IPS DF 6.9 (cell line): ENCODE results near the gene CCDC47.
"Not testable (repeated sequence)": the region's sequence is repeated elsewhere in the genome, so short reads cannot be mapped to it uniquely, and the experiment has no call there.

ENCODE experiments used
- DNase-seq: peaks from one replicate; pipeline ENCODE4 v3.0.0-alpha.2; 2013; ENCODE audit warnings: low read depth, low spot score
- H3K27ac ChIP-seq: one replicate; pipeline ENCODE4 v1.5.1; 2013; ENCODE audit warnings: low read length, control low read depth
- H3K27me3 ChIP-seq: 2 replicates; pipeline ENCODE4 v1.6.1; 2013; ENCODE audit warnings: mild to moderate bottlenecking, low read length; ENCODE audit not compliant: control insufficient read depth, insufficient read depth
- H3K36me3 ChIP-seq: 2 replicates; pipeline ENCODE4 v1.6.1; 2013; ENCODE audit warnings: low read length; ENCODE audit not compliant: control insufficient read depth, insufficient read depth
- H3K4me1 ChIP-seq: 2 replicates; pipeline ENCODE4 v1.6.1; 2013; ENCODE audit warnings: low read length; ENCODE audit not compliant: control insufficient read depth, insufficient read depth
- H3K4me3 ChIP-seq: 2 replicates; pipeline ENCODE4 v1.5.1; 2013; ENCODE audit warnings: mild to moderate bottlenecking, low read length
- H3K9me3 ChIP-seq: 2 replicates; pipeline ENCODE4 v1.6.1; 2013; ENCODE audit warnings: low read length, inconsistent platforms; ENCODE audit not compliant: control insufficient read depth, insufficient read depth
- WGBS: extraction: QIAGEN DNeasy Blood & Tissue Kit; methylation state at CpG from one replicate; pipeline ENCODE4 v1.1.7; 2013; ENCODE audit warnings: mixed read lengths, missing lambda C conversion rate; ENCODE audit not compliant: insufficient read length, insufficient coverage; 5-methylcytosine and 5-hydroxymethylcytosine counted together

The CCDC47 gene

GRCh38 chr17:63805591-63805990, 32.2 kb upstream of the CCDC47 start:
- Histone ChIP-seq H3K36me3 (peaks cover 26% of the 10 kb centered on the region; the same call in 1 of the 2 replicates), H3K9me3 (no peaks in the 10 kb centered on the region), H3K27me3 (no peaks in the 10 kb centered on the region), H3K27ac (no peak overlapping the region), H3K4me1 (no peaks in the 10 kb centered on the region), H3K4me3 (no peak overlapping the region)
- no peak for DNase-seq
- no CpG with 5 or more reads among the region's 2 CpGs for WGBS

DNA sequence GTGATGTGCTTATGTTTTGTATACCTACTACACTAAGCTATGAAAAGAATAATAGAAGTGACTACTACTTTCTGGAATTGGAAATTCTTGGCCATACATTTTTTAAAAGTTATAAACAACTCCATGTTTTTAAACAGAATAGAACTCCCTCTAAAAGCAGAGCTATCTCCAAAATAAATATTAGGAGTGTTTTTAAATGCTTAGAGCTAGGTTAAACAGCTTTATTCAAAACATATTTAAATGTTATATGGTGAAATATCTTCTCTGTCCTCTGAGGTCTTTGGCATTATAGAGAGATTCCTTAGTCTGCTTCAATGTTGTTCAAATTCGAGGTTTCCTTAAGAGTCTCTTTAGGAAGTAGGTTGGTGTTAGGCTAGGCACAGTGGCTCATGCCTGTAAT, 30.9 kb upstream of the CCDC47 start:
- Histone ChIP-seq H3K4me3 (no peak overlapping the region), H3K27ac (no peak overlapping the region), H3K27me3 (no peaks in the 10 kb centered on the region), H3K9me3 (no peaks in the 10 kb centered on the region), H3K36me3 (peaks cover 28% of the 10 kb centered on the region; the same call in 1 of the 2 replicates), H3K4me1 (no peaks in the 10 kb centered on the region)
- no peak for DNase-seq
- no CpG with 5 or more reads among the region's 1 CpG for WGBS

DNA sequence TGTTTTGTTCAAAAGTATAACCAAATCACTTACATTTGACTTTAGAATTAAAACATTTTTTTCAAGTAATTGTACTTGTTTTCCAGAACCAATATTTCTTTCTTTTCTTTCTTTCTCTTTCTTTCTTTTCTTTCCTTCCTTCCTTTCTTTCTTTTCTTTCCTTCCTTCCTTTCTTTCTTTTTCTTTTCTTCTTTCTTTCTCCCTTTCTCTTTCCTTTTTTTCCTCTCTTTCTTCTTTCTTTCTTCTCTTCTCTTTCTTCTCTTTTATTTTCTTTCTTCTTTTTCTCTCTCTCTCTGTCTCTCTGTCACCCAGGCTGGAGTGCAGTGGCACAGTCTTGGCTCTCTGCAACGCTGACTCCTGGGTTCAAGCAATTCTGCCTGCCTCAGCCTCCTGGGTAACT, 27.4 kb upstream of the CCDC47 start:
- H3K36me3 ChIP-seq = peaks cover 22% of the 10 kb centered on the region; the same call in 1 of the 2 replicates

GRCh38 chr17:63798572-63799106, 25.2 kb upstream of the CCDC47 start:
- DNase-seq = no peak
- H3K27me3 ChIP-seq = no peaks in the 10 kb centered on the region
- no peaks in the 10 kb centered on the region for H3K9me3 ChIP-seq
- H3K27ac ChIP-seq = no peak overlapping the region
- no peak overlapping the region for H3K4me3 ChIP-seq
- peaks cover 31% of the 10 kb centered on the region; the same call in 1 of the 2 replicates for H3K36me3 ChIP-seq
- no peaks in the 10 kb centered on the region for H3K4me1 ChIP-seq
- no CpG with 5 or more reads among the region's 3 CpGs for WGBS

More for the DNA sequence above, 27.4 kb upstream of the CCDC47 start:
- no peaks in the 10 kb centered on the region for H3K9me3 ChIP-seq
- DNase-seq = no peak
- no peaks in the 10 kb centered on the region for H3K4me1 ChIP-seq
- H3K4me3 ChIP-seq = no peak overlapping the region
- H3K27me3 ChIP-seq = no peaks in the 10 kb centered on the region
- H3K27ac ChIP-seq = no peak overlapping the region
- WGBS = no CpG with 5 or more reads among the region's 1 CpG

- not testable (repeated sequence) for H3K27ac ChIP-seq, DNase-seq, H3K9me3 ChIP-seq, H3K27me3 ChIP-seq, H3K4me3 ChIP-seq, H3K4me1 ChIP-seq
- WGBS = no CpG with 5 or more reads among the region's 10 CpGs
- H3K36me3 ChIP-seq = peaks cover 28% of the 10 kb centered on the region; the same call in 1 of the 2 replicates
Measured at GRCh38 chr17:63796375-63796774, 23.0 kb upstream of the CCDC47 start.

- no peak overlapping the region for H3K27ac ChIP-seq
- H3K9me3 ChIP-seq = no peaks in the 10 kb centered on the region
- no peak overlapping the region for H3K4me3 ChIP-seq
- H3K36me3 ChIP-seq = peaks cover 17% of the 10 kb centered on the region; the same call in 1 of the 2 replicates
- DNase-seq = no peak
- no peaks in the 10 kb centered on the region for H3K4me1 ChIP-seq
- H3K27me3 ChIP-seq = no peaks in the 10 kb centered on the region
- WGBS = no CpG with 5 or more reads among the region's 3 CpGs
Measured at GRCh38 chr17:63792055-63792729, 18.8 kb upstream of the CCDC47 start.

DNA sequence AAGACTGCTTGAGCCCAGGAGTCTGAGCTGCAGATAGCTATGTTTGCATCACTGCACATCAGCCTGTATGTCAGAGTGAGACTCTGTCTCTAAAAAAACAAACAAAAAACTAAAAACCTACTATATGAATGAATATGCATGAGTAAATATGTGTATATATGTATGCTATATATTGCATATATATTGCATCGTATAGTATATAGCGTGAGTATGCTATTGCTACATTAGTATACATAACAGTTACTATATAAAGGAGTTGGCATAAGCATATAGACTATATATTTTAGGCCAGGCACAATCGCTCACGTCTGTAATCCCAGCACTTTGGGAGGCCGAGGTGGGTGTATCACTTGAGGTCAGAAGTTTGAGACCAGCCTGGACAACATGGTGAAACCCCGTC, 16.7 kb upstream of the CCDC47 start:
- Histone ChIP-seq H3K4me1 (no peaks in the 10 kb centered on the region), H3K27ac (no peak overlapping the region), H3K9me3 (no peaks in the 10 kb centered on the region), H3K4me3 (no peak overlapping the region), H3K27me3 (no peaks in the 10 kb centered on the region), H3K36me3 (peaks cover 18% of the 10 kb centered on the region; the same call in 1 of the 2 replicates)
- WGBS = no CpG with 5 or more reads among the region's 6 CpGs
- DNase-seq = no peak

GRCh38 chr17:63786971-63787711, 13.7 kb upstream of the CCDC47 start:
- peaks cover 16% of the 10 kb centered on the region; the same call in 1 of the 2 replicates for H3K36me3 ChIP-seq
- no CpG with 5 or more reads among the region's 13 CpGs for WGBS
- no peak for DNase-seq

GRCh38 chr17:63786117-63786516, 12.7 kb upstream of the CCDC47 start:
- no peak overlapping the region for H3K27ac ChIP-seq
- H3K36me3 ChIP-seq = peaks cover 16% of the 10 kb centered on the region; the same call in 1 of the 2 replicates
- no peak overlapping the region for H3K4me3 ChIP-seq
- H3K4me1 ChIP-seq = no peaks in the 10 kb centered on the region
- DNase-seq = no peak
- H3K27me3 ChIP-seq = no peaks in the 10 kb centered on the region
- no CpG with 5 or more reads among the region's 1 CpG for WGBS
- no peaks in the 10 kb centered on the region for H3K9me3 ChIP-seq

More at GRCh38 chr17:63786971-63787711, 13.7 kb upstream of the CCDC47 start:
- Histone ChIP-seq H3K4me3 (no peak overlapping the region), H3K27me3 (no peaks in the 10 kb centered on the region), H3K4me1 (no peaks in the 10 kb centered on the region), H3K27ac (no peak overlapping the region), H3K9me3 (no peaks in the 10 kb centered on the region)

DNA sequence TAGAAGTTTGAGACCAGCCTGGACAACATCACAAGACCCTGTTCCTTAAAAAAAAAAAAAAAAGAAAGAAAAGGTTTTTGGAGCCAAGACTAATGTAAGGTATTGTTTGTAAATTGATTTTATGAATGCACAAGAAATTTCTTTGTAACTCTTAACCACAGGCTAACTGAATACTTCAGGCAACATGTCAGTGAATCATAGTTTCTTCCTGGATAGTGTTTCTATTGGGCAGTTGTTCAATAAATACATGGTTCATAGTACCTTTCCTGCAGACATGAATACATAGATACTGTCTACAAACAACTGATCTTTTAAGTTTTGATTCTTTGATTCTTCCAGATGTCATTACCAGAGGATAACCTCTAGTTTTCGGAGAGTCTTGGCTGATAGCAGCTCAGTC, 12.2 kb upstream of the CCDC47 start:
- Histone ChIP-seq H3K9me3 (no peaks in the 10 kb centered on the region), H3K36me3 (peaks cover 13% of the 10 kb centered on the region; the same call in 1 of the 2 replicates), H3K4me3 (no peak overlapping the region), H3K4me1 (no peaks in the 10 kb centered on the region), H3K27me3 (no peaks in the 10 kb centered on the region), H3K27ac (no peak overlapping the region)
- no CpG with 5 or more reads among the region's 1 CpG for WGBS
- DNase-seq = no peak
